Measurements from ENCODE around the gene NKD2.

NKD2 gene

GRCh38 chr5:1012313-1012841 is 3.8 kb downstream of the NKD2 start:
- no peak for TF ChIP-seq CTCF (conservative IDR thresholded peaks at IDR 0.05)
- TF ChIP-seq ZFX (IDR thresholded peaks at IDR 0.05), result no peak
- H3K27ac ChIP-seq, result no peak overlapping the region

DNA sequence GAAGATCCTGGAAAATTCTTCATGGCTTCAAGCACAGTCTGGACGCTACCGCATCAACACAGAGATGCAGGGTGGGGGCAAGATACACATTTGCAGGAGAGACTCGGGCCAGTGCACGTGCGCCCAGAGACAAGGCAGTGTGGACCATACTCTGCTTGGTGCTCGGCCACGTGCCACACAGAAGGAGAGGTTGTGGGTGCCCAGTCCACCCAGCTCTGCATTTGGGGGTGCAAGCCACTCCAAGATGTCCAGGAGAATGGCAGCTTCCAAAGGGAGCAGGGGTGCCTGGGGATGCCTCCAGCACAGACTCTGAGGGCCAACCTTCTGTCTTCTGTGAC is 4.3 kb downstream of the NKD2 start:
- H3K27ac ChIP-seq, result no peak overlapping the region
- TF ChIP-seq ZFX (IDR thresholded peaks at IDR 0.05) (no peak), CTCF (conservative IDR thresholded peaks at IDR 0.05) (no peak)

- no peak overlapping the region for H3K27ac ChIP-seq
- TF ChIP-seq ZFX (IDR thresholded peaks at IDR 0.05), result no peak
- no peak for TF ChIP-seq CTCF (conservative IDR thresholded peaks at IDR 0.05)
Observed at GRCh38 chr5:1013238-1013947, 4.8 kb downstream of the NKD2 start.

DNA sequence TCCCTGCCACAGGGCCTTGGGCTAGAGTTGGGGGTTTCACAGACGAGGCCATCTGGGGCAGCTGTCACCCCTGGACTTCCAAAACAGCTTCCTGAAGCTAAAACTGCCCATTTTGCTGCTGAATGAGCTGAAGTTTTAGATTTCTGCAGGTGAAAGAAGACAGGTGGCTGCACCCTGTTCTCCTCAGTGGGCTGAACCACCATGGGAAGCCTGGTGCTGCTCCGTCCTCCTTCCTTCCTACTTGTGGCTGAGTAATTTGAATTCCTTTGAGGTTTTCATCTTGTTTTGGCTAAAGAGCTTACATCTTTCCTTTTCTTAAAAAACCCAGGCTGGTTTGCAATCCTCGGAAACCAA is 5.3 kb downstream of the NKD2 start:
- H3K27ac ChIP-seq, result no peak overlapping the region
- TF ChIP-seq ZFX (IDR thresholded peaks at IDR 0.05) (no peak), CTCF (conservative IDR thresholded peaks at IDR 0.05) (no peak)

GRCh38 chr5:1014346-1014745 is 5.7 kb downstream of the NKD2 start:
- TF ChIP-seq ZFX (IDR thresholded peaks at IDR 0.05) (no peak), CTCF (conservative IDR thresholded peaks at IDR 0.05) (no peak)
- H3K27ac ChIP-seq, result no peak overlapping the region

DNA sequence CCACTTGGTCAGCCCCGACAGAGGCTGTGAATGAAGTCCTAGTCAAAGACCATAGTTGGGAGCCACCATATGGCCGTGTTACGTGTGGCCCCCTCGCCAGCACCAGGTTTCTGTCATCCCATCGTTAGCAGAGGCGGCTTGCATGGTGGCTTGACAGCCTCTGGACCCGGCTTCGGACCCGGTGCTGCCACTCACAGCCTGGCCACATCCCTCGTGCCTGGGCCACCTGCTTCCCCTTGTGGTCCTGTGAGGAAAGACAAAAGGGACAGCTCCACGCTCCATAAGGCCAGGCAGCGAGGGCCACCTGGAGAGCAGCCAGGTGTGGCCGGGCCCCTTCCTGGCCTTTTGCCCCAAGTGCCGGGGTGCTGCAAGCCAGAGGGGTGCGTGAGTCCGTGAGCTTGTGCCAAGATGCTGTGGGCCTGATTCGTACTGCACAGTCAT is 6.2 kb downstream of the NKD2 start:
- H3K27ac ChIP-seq, result no peak overlapping the region

More for the DNA sequence above, 6.2 kb downstream of the NKD2 start:
- TF ChIP-seq ZFX (IDR thresholded peaks at IDR 0.05) (no peak), CTCF (conservative IDR thresholded peaks at IDR 0.05) (no peak; the same call in 1 of the 2 replicates)

Data from C4-2B (cell line).